Activated gamma-delta T cell treated with anti-CD3 and anti-CD28 coated beads, Interleukin-2, amount 50 U/mL, for 16 hours (primary cell): ENCODE measurements around the gene PCIF1.
"Not testable (repeated sequence)": the region's sequence is repeated elsewhere in the genome, so short reads cannot be mapped to it uniquely, and the experiment has no call there.

Experiments used
- DNase-seq: peaks from one replicate; pipeline ENCODE4 v3.0.0-alpha.2; 2020; ENCODE audit warnings: low read depth

The PCIF1 gene

DNA sequence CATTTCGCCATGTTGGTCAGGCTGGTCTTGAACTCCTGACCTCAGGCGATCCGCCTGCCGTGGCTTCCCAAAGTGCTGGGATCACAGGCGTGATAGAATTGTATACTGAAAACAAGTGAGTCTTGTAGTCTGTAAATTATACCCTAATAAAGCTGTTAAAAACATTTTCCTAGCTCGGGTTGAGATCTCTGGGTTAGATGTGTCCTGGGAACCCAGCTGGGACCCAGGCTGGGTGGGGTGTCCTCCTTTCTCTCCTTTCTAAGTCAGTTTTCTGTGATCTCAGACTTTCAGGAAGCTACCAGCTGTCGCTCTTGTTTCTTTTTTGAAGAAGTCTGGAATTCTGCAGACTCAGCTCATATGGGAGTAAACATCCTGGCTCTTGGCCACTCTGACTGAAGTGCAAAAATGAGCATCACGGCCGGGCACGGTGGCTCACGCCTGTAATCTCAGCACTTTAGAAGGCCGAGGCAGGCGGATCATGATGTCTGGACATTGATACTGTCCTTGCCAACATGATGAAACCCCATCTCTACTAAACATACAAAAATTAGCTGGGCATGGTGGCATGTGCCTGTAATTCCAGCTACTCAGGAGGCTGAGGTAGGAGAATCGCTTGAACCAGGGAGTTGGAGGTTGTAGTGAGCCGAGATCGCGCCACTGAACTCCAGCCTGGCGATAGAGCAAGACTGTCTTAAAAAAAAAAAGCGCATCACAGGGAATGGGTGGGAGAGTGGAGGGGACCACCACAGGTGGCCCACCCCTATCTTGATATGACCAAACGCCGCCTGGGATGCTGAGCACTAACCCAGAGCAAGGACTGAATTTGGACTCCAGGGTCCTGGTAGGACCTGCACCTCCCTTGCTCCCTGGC lies 9.9 kb upstream of the PCIF1 start:
- DNase-seq: no peak

- no peak for DNase-seq
Observed at GRCh38 chr20:45925821-45926506, 8.5 kb upstream of the PCIF1 start.

- DNase-seq: no peak
Observed at GRCh38 chr20:45926731-45927070, 7.8 kb upstream of the PCIF1 start.

DNA sequence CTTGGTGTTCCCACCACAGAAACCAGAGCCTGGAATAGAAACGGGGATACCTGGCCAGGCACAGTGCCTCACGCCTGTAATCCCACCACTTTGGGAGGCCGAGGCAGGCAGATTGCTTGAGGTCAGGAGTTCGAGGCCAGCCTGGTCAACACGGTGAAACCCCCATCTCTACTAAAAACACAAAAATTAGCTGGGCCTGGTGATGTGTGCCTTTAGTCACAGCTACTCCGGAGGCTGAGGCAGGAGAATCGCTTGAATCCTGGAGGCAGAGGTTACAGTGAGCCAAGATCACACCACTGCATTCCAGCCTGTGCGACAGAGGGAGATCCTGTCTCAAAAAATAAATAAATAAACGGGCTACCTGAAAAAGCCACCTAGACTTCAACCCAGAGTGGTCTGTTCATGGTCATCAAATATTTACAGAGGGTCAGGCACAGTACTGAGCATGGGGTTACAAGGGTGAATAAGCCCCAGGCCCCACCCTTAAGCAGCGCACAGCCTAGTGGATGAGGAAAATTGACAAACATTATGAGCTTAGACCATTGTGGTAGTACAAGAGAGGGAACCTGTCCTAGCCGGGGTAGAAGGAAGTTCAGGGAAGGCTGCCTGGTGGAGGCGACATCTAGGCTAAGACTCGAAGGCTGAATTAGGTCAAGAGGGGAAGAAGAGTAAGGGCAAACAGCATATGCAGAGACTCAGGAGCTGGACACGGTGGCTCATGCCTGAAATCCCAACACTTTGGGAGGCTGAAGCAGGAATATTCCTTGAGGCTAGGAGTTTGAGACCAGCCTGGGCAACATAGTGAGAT lies 7.2 kb upstream of the PCIF1 start:
- no peak for DNase-seq

DNA sequence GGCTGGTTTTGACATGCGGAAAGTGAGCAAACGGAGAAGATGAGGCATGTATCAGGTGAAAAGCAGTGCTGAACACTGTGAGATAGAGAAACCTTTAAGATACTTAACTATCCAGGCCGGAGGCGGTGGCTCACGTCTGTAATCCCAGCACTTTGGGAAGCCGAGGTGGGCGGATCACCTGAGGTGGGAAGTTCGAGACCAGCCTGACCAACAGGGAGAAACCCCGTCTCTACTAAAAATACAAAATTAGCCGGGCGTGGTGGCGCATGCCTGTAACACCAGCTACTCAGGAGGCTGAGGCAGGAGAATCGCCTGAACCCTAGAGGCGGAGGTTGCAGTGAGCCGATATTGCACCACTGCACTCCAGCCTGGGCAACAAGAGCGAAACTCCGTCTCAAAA lies 2.8 kb upstream of the PCIF1 start:
- not testable (repeated sequence) for DNase-seq

GRCh38 chr20:45933266-45934045 lies 1.0 kb upstream of the PCIF1 start:
- DNase-seq: peak; percentile 12

- no peak for DNase-seq
Observed at GRCh38 chr20:45934046-45934585, 367 bp upstream of the PCIF1 start.

GRCh38 chr20:45935416-45936046 lies 1.0 kb downstream of the PCIF1 start:
- no peak for DNase-seq

- DNase-seq: no peak
Observed at GRCh38 chr20:45937765-45938164, 3.3 kb downstream of the PCIF1 start.

DNA sequence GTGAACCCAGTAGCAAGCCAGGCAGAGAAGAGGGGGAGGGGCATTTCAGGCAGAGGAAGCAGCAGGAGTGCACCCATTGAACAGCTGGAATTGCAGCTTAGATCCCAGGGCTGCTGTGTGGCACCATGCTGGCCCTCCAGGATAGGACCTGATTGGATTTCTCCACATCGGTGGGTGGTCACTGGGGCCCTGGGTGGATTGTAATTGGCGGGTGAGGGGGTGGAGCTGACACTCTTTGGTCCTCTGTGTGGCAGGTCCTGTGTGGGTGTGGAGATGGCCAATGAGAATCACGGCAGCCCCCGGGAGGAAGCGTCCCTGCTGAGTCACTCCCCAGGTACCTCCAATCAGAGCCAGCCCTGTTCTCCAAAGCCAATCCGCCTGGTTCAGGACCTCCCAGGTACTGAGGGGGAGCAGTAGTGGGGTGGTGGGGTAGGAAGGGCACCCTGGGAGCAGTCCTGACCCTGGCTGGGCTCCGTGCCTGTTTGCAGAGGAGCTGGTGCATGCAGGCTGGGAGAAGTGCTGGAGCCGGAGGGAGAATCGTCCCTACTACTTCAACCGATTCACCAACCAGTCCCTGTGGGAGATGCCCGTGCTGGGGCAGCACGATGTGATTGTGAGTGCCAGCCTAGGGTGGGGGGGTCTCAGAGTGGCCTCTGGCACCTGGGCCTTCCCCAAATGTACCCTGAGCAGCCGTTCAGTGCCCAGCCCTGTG lies 4.4 kb downstream of the PCIF1 start:
- no peak for DNase-seq

GRCh38 chr20:45940053-45940452 lies 5.6 kb downstream of the PCIF1 start:
- DNase-seq: no peak

GRCh38 chr20:45940469-45940868 lies 6.0 kb downstream of the PCIF1 start:
- DNase-seq: no peak

- no peak for DNase-seq
Observed at GRCh38 chr20:45943613-45944012, 9.1 kb downstream of the PCIF1 start.

DNA sequence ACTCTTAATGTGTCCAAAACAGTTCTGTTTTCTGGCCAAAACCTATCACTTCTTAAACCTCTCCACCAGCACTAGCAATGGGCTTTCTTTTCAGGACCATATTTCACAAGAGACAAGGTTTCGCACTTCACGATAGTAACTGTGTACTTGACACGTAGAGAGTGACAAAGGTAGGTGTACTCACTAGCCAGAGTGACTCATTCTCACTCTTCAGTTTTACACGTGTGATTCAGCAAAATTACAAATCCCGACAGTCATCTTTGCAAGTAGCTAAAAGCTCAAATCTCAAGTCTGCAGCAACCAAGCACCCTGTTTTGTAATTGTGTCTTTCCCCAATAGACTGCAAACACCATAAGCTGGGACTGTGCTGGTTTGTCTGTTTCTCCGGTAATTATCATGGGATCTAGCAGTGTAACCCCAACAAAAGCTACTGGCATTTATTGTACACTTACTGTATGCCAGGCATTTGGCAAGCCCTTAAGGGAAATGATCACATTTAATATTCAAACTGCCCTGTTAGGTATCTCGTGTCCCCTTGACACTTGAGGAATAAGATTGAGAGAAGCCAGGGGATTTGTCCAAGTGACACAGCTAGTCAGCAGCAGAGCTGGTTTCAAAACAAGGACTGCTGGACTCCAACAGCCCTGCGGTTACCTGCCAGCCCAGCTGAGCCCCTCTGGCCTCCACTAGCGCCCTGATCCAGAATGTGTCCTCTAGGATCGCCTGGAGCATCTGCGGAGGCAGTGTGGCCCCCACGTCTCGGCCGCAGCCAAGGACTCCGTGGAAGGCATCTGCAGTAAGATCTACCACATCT lies 9.9 kb downstream of the PCIF1 start:
- DNase-seq: no peak

DNA sequence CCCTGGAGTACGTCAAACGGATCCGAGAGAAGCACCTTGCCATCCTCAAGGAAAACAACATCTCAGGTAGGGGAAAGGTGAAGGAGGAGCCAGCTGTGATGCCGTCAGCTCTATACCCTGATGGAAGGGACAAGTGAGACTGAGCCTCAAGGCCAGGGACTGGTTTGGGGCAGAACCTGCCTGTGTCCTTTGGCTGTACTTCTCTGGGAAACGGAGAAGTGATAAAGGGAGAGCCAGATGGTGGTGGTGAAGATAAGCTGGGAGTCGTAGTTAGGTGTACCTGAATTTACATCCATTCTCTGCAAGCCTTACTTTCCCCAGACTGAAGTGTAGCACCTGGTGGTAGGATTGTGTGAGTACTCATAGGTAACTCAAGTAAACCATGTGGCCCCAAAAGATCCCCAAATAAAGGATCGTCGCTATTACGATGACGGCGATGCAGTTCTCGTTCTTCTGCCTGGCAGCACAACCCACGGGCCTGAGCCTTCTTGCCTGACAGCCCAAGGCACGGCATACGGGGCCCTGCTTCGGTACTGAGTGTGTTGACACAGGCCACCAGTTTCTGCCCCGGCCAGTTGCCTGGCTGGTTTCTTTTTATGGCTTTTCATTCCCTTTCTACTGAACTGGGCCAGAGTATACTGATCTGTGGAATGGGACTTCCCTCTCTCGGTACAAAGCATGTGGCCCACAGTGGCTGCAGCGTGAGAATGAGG lies 10.6 kb downstream of the PCIF1 start:
- no peak for DNase-seq

DNA sequence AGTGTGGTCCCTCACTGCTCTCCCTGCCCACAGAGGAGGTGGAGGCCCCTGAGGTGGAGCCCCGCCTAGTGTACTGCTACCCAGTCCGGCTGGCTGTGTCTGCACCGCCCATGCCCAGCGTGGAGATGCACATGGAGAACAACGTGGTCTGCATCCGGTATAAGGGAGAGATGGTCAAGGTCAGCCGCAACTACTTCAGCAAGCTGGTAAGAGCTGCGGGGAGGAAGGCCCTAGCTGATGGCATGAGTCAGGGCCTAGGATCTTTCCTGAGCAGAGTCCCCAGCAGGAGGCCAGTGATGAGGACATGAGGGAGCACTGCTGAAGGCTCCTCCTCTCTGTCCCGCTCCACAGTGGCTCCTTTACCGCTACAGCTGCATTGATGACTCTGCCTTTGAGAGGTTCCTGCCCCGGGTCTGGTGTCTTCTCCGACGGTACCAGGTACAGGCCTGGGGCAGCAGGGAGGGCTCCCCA lies 11.2 kb downstream of the PCIF1 start:
- no peak for DNase-seq

GRCh38 chr20:45946149-45946970 lies 11.9 kb downstream of the PCIF1 start:
- DNase-seq: peak; percentile 24
